Neural cell (in vitro differentiated cells): ENCODE results near the gene CCDC32. TPM values are rescaled to one million over a fixed set of nuclear protein-coding genes. Genes with fewer than 3 reads are reported as not detected.
A peak's percentile ranks its signal among the peaks of the same experiment; 100 is the strongest.

Experiments used
- H2AFZ ChIP-seq: fragments of 200-600, 300-800 bp; sonication (generic), shearing (Covaris generic); 2 replicates; pipeline ENCODE4 v1.6.0; 2014; ENCODE audit warnings: low read depth, mild to moderate bottlenecking, antibody characterized with exemption, low read length, moderate library complexity
- H3F3A ChIP-seq: fragments of 200-600 bp; shearing (Covaris generic); 2 replicates; pipeline ENCODE4 v1.6.1; 2016; ENCODE audit warnings: mild to moderate bottlenecking, moderate library complexity, mixed read lengths, antibody characterized with exemption, low read length; ENCODE audit not compliant: insufficient read depth, poor library complexity, severe bottlenecking
- H3K27ac ChIP-seq: fragments of 200-600, 300-800 bp; sonication (generic), shearing (Covaris generic); 2 replicates; pipeline ENCODE4 v1.5.1; 2014; ENCODE audit warnings: mild to moderate bottlenecking, low read length, moderate library complexity
- H3K27me3 ChIP-seq: fragments of 300-800, 200-600 bp; sonication (generic), shearing (Covaris generic); 2 replicates; pipeline ENCODE4 v1.6.0; 2014; ENCODE audit warnings: mild to moderate bottlenecking, low read depth, low read length, moderate library complexity; ENCODE audit not compliant: insufficient read depth
- H3K36me3 ChIP-seq: fragments of 300-800, 200-600 bp; sonication (generic), shearing (Covaris generic); 2 replicates; pipeline ENCODE4 v1.5.1; 2014; ENCODE audit warnings: mild to moderate bottlenecking, antibody characterized with exemption, low read length, moderate library complexity; ENCODE audit not compliant: insufficient read depth
- H3K4me2 ChIP-seq: fragments of 300-800, 200-600 bp; sonication (generic), shearing (Covaris generic); 2 replicates; pipeline ENCODE4 v1.6.0; 2014; ENCODE audit warnings: mild to moderate bottlenecking, low read length
- H3K4me3 ChIP-seq: fragments of 300-800, 200-600 bp; sonication (generic), shearing (Covaris generic); 2 replicates; pipeline ENCODE4 v1.5.1; 2014; ENCODE audit warnings: mild to moderate bottlenecking, low read length, moderate library complexity
- H3K79me2 ChIP-seq: fragments of 200-600 bp; shearing (Covaris generic); replicated peaks from 2 replicates; pipeline ENCODE4 v1.6.0; 2014; ENCODE audit warnings: mild to moderate bottlenecking, low read length, moderate library complexity; ENCODE audit not compliant: insufficient read depth
- H3K9ac ChIP-seq: fragments of 300-800, 200-600 bp; sonication (generic), shearing (Covaris generic); 2 replicates; pipeline ENCODE4 v1.6.1; 2016; ENCODE audit warnings: mild to moderate bottlenecking, low read length, mixed read lengths
- H3K9me2 ChIP-seq: fragments of 200-600 bp; shearing (Covaris generic); 2 replicates; pipeline ENCODE4 v1.6.1; 2016; ENCODE audit warnings: mild to moderate bottlenecking, low read length, mixed read lengths; ENCODE audit not compliant: insufficient read depth
- H3K9me3 ChIP-seq: fragments of 200-600, 300-800 bp; sonication (generic), shearing (Covaris generic); 2 replicates; pipeline ENCODE4 v1.6.1; 2016; ENCODE audit warnings: mild to moderate bottlenecking, mixed run types, low read length, moderate library complexity, mixed read lengths
- H4K20me1 ChIP-seq: fragments of 200-600 bp; shearing (Covaris generic); 2 replicates; pipeline ENCODE4 v1.6.1; 2016; ENCODE audit warnings: mild to moderate bottlenecking, mixed run types; ENCODE audit not compliant: insufficient read depth
- EP300 ChIP-seq: fragments of 450-650 bp; conservative IDR thresholded peaks from 2 replicates; pipeline ENCODE4 v1.6.1; 2014; ENCODE audit warnings: antibody characterized with exemption, mild to moderate bottlenecking, moderate library complexity; ENCODE audit not compliant: poor library complexity, severe bottlenecking
- EZH2 ChIP-seq: fragments of 200-600, 300-800 bp; shearing (Covaris generic), sonication (generic); IDR thresholded peaks from 2 replicates; pipeline ENCODE4 v1.6.1; 2014; ENCODE audit warnings: antibody characterized with exemption, low read length, borderline replicate concordance, mild to moderate bottlenecking; ENCODE audit not compliant: insufficient read depth, poor library complexity, severe bottlenecking
- MXI1 ChIP-seq: fragments of 450-650 bp; conservative IDR thresholded peaks from 2 replicates; pipeline ENCODE4 v1.6.1; 2014; ENCODE audit warnings: antibody characterized with exemption, mild to moderate bottlenecking; ENCODE audit not compliant: poor library complexity, severe bottlenecking
- POLR2AphosphoS5 ChIP-seq: IDR thresholded peaks from 2 replicates; pipeline ENCODE4 v1.6.1; 2012
- RAD21 ChIP-seq: fragments of 450-650 bp; conservative IDR thresholded peaks from 2 replicates; pipeline ENCODE4 v1.6.1; 2014; ENCODE audit warnings: antibody characterized with exemption, mild to moderate bottlenecking, moderate library complexity
- SMC3 ChIP-seq: fragments of 450-650 bp; conservative IDR thresholded peaks from 2 replicates; pipeline ENCODE4 v1.6.1; 2014; ENCODE audit warnings: antibody characterized with exemption, mild to moderate bottlenecking, moderate library complexity; ENCODE audit not compliant: poor library complexity
- TAF1 ChIP-seq: IDR thresholded peaks from 2 replicates; pipeline ENCODE4 v1.6.1; 2012; ENCODE audit warnings: low read depth
- polyA plus RNA-seq: library from polyadenylated mRNA; depleted of rRNA; stranded (reverse); fragments of >200 nt; gene quantifications from 2 replicates; pipeline ENCODE4 v1.2.3, GENCODE V29; 2014
- TF ChIP-seq, protein P1 (sequence below): fragments of 450-650 bp; IDR thresholded peaks from 2 replicates; pipeline ENCODE4 v1.5.1; 2014; ENCODE audit warnings: antibody characterized with exemption, mild to moderate bottlenecking, moderate library complexity; ENCODE audit not compliant: poor library complexity, severe bottlenecking
- TF ChIP-seq, protein P2 (sequence below): IDR thresholded peaks from 2 replicates; pipeline ENCODE4 v1.6.1; 2012; ENCODE audit warnings: borderline replicate concordance

Gene CCDC32
- polyA plus RNA-seq, 1 donor from 2014 or later, result 34.2 TPM

DNA sequence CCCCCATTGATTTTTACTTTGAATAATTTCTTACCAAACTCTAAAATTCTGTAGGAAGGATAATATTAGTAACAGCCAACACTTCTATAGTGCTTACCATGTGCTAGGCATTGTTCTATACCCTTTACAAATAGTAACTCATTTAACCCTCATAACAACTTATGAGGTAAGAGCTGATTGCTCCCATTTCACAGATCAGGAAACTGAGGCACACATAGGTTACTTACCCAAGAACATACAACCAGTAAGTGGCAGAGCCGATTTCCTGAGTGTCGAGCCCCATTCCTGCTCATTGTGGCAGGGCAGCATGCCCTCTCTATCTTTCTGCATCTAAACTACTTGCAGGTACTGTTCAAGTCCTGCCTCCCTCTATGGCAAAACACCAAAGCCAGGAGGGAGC, 9.0 kb downstream of the CCDC32 start:
- Histone ChIP-seq H3K27ac (no peak overlapping the region), H3K27me3 (no peaks in the 10 kb centered on the region), H3K4me3 (no peak overlapping the region), H3K9ac (no peak overlapping the region), H3K9me3 (no peaks in the 10 kb centered on the region), H2AFZ (no peak overlapping the region), H3K9me2 (no peaks in the 10 kb centered on the region), H3K4me2 (no peak overlapping the region), H3K79me2 (no peaks in the 10 kb centered on the region), H4K20me1 (no peaks in the 10 kb centered on the region), H3K36me3 (no peaks in the 10 kb centered on the region), H3F3A (peaks cover 4% of the 10 kb centered on the region)
- TF ChIP-seq RAD21, result no peak
- TF ChIP-seq MXI1, result no peak
- TF ChIP-seq TAF1, result no peak
- TF ChIP-seq, protein P1, sequence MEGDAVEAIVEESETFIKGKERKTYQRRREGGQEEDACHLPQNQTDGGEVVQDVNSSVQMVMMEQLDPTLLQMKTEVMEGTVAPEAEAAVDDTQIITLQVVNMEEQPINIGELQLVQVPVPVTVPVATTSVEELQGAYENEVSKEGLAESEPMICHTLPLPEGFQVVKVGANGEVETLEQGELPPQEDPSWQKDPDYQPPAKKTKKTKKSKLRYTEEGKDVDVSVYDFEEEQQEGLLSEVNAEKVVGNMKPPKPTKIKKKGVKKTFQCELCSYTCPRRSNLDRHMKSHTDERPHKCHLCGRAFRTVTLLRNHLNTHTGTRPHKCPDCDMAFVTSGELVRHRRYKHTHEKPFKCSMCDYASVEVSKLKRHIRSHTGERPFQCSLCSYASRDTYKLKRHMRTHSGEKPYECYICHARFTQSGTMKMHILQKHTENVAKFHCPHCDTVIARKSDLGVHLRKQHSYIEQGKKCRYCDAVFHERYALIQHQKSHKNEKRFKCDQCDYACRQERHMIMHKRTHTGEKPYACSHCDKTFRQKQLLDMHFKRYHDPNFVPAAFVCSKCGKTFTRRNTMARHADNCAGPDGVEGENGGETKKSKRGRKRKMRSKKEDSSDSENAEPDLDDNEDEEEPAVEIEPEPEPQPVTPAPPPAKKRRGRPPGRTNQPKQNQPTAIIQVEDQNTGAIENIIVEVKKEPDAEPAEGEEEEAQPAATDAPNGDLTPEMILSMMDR, result no peak
- no peak for TF ChIP-seq EP300
- TF ChIP-seq EZH2, result no peak
- TF ChIP-seq, protein P2, sequence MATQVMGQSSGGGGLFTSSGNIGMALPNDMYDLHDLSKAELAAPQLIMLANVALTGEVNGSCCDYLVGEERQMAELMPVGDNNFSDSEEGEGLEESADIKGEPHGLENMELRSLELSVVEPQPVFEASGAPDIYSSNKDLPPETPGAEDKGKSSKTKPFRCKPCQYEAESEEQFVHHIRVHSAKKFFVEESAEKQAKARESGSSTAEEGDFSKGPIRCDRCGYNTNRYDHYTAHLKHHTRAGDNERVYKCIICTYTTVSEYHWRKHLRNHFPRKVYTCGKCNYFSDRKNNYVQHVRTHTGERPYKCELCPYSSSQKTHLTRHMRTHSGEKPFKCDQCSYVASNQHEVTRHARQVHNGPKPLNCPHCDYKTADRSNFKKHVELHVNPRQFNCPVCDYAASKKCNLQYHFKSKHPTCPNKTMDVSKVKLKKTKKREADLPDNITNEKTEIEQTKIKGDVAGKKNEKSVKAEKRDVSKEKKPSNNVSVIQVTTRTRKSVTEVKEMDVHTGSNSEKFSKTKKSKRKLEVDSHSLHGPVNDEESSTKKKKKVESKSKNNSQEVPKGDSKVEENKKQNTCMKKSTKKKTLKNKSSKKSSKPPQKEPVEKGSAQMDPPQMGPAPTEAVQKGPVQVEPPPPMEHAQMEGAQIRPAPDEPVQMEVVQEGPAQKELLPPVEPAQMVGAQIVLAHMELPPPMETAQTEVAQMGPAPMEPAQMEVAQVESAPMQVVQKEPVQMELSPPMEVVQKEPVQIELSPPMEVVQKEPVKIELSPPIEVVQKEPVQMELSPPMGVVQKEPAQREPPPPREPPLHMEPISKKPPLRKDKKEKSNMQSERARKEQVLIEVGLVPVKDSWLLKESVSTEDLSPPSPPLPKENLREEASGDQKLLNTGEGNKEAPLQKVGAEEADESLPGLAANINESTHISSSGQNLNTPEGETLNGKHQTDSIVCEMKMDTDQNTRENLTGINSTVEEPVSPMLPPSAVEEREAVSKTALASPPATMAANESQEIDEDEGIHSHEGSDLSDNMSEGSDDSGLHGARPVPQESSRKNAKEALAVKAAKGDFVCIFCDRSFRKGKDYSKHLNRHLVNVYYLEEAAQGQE, result no peak
- no peak for TF ChIP-seq POLR2AphosphoS5
- no peak for TF ChIP-seq SMC3

DNA sequence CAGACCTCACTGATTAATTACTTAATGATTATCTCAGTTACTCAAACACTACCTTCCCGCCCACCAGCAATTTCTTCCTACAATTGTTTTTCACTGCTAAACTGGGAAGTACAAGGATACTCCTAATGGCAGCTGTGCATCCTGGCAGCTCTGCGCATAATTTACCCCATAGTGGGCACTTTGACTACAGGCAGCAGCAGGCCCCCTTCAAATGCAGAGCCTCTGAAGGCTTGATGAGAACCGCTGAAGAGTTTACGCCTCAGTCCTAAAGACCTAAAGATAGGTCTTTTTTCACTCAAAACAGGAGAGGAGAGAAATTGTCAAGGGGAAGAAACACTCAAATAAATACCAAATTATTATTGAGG, 10.7 kb downstream of the CCDC32 start:
- Histone ChIP-seq H3K9me2 (no peaks in the 10 kb centered on the region), H3K27me3 (no peaks in the 10 kb centered on the region), H4K20me1 (no peaks in the 10 kb centered on the region), H3K4me2 (no peak overlapping the region), H2AFZ (no peak overlapping the region), H3F3A (peaks cover 4% of the 10 kb centered on the region), H3K79me2 (no peaks in the 10 kb centered on the region), H3K36me3 (no peaks in the 10 kb centered on the region), H3K4me3 (peak overlapping the region; percentile 11), H3K9ac (no peak overlapping the region), H3K9me3 (no peaks in the 10 kb centered on the region), H3K27ac (peak overlapping the region; percentile 23)
- no peak for TF ChIP-seq TAF1
- TF ChIP-seq, protein P2, result peak; percentile 43
